Liver (tissue), 9 donors: ENCODE results near the gene STK39. TPM values are rescaled to one million over a fixed set of nuclear protein-coding genes. Genes with fewer than 3 reads are reported as not detected.

ENCODE experiments used
- DNase-seq: peaks from one replicate; pipeline ENCODE4 v3.0.0-alpha.2; 2017; ENCODE audit warnings: low spot score
- H3K27ac ChIP-seq, 2 donors: one replicate each; pipeline ENCODE4 v1.7.0; 2013; ENCODE audit warnings: inconsistent platforms in 2 of 2, low read length in 2 of 2, control low read depth in 1 of 2, low read depth in 1 of 2, mild to moderate bottlenecking in 1 of 2
- H3K27me3 ChIP-seq, 4 donors: one replicate each; pipeline versions ENCODE4 v1.6.1 to v1.7.0; 2013; ENCODE audit warnings: low read length in 3 of 4, inconsistent platforms in 1 of 4, mild to moderate bottlenecking in 1 of 4, moderate library complexity in 1 of 4; ENCODE audit not compliant: control insufficient read depth in 4 of 4, insufficient read depth in 4 of 4
- H3K36me3 ChIP-seq, 4 donors: one replicate each; pipeline versions ENCODE4 v1.6.1 to v1.7.0; 2013; ENCODE audit warnings: low read length in 3 of 4, mild to moderate bottlenecking in 3 of 4, low read depth in 1 of 4, moderate library complexity in 1 of 4; ENCODE audit not compliant: control insufficient read depth in 4 of 4, insufficient read depth in 3 of 4
- H3K4me1 ChIP-seq, 4 donors: one replicate each; pipeline versions ENCODE4 v1.6.1 to v1.7.0; 2013; ENCODE audit warnings: low read length in 3 of 4, mild to moderate bottlenecking in 3 of 4, moderate library complexity in 1 of 4; ENCODE audit not compliant: control insufficient read depth in 4 of 4, insufficient read depth in 4 of 4
- H3K4me3 ChIP-seq, 3 donors: one replicate each; pipeline versions ENCODE4 v1.6.1 to v1.7.0; 2013; ENCODE audit warnings: low read length in 3 of 3, control low read depth in 1 of 3, low read depth in 1 of 3, mild to moderate bottlenecking in 1 of 3
- H3K9ac ChIP-seq, 2 donors: one replicate each; pipeline ENCODE4 v1.7.0; 2013; ENCODE audit warnings: low read length in 2 of 2, mild to moderate bottlenecking in 2 of 2, moderate library complexity in 2 of 2, control low read depth in 1 of 2, low read depth in 1 of 2
- H3K9me3 ChIP-seq, 4 donors: one replicate each; pipeline versions ENCODE4 v1.6.1 to v1.7.0; 2013; ENCODE audit warnings: low read length in 3 of 4; ENCODE audit not compliant: control insufficient read depth in 4 of 4
- ATF3 ChIP-seq: IDR thresholded peaks from 2 replicates; pipeline ENCODE4 v1.6.1; 2016; ENCODE audit warnings: antibody characterized with exemption
- CTCF ChIP-seq: fragments of 150-350 bp; IDR thresholded peaks from 2 replicates; pipeline ENCODE4 v1.5.1; 2017; ENCODE audit warnings: improper control_type of control experiment, low read depth, low read length; ENCODE audit not compliant: missing input control
- EGR1 ChIP-seq, 2 donors: IDR thresholded peaks; 2 replicates each; pipeline ENCODE4 v1.6.1; 2016 to 2018; ENCODE audit warnings: antibody characterized with exemption in 2 of 2, low read depth in 2 of 2
- FOXA1 ChIP-seq: IDR thresholded peaks from 2 replicates; pipeline ENCODE4 v1.6.1; 2016; ENCODE audit warnings: antibody characterized with exemption
- FOXA2 ChIP-seq: IDR thresholded peaks from 2 replicates; pipeline ENCODE4 v1.6.1; 2016; ENCODE audit warnings: antibody characterized with exemption
- GABPA ChIP-seq, 2 donors: IDR thresholded peaks in 1 of 2; conservative IDR thresholded peaks in 1 of 2; 2 replicates each; pipeline ENCODE4 v1.6.1; 2016; ENCODE audit warnings: antibody characterized with exemption in 2 of 2, mild to moderate bottlenecking in 1 of 2, moderate library complexity in 1 of 2
- HNF4A ChIP-seq, 2 donors: conservative IDR thresholded peaks; 2 replicates each; pipeline ENCODE4 v1.6.1; 2016; ENCODE audit warnings: antibody characterized with exemption in 2 of 2, mild to moderate bottlenecking in 2 of 2
- HNF4G ChIP-seq: IDR thresholded peaks from 2 replicates; pipeline ENCODE4 v1.6.1; 2016; ENCODE audit warnings: antibody characterized with exemption
- JUND ChIP-seq, 2 donors: IDR thresholded peaks; 2 replicates each; pipeline ENCODE4 v1.6.1; 2016; ENCODE audit warnings: antibody characterized with exemption in 2 of 2
- MAX ChIP-seq: IDR thresholded peaks from 2 replicates; pipeline ENCODE4 v1.6.1; 2016; ENCODE audit warnings: antibody characterized with exemption
- NR2F2 ChIP-seq: IDR thresholded peaks from 2 replicates; pipeline ENCODE4 v1.6.1; 2016; ENCODE audit warnings: antibody characterized with exemption
- RAD21 ChIP-seq, 2 donors: IDR thresholded peaks; 2 replicates each; pipeline ENCODE4 v1.6.1; 2016; ENCODE audit warnings: antibody characterized with exemption in 2 of 2, mild to moderate bottlenecking in 2 of 2
- RXRA ChIP-seq, 2 donors: IDR thresholded peaks; 2 replicates each; pipeline ENCODE4 v1.6.1; 2017 to 2018; ENCODE audit warnings: antibody characterized with exemption in 2 of 2, mild to moderate bottlenecking in 1 of 2
- SP1 ChIP-seq: IDR thresholded peaks from 2 replicates; pipeline ENCODE4 v1.6.1; 2018; ENCODE audit warnings: antibody characterized with exemption, mild to moderate bottlenecking
- TAF1 ChIP-seq: conservative IDR thresholded peaks from 2 replicates; pipeline ENCODE4 v1.6.1; 2016; ENCODE audit warnings: antibody characterized with exemption, mild to moderate bottlenecking
- YY1 ChIP-seq: IDR thresholded peaks from 2 replicates; pipeline ENCODE4 v1.6.1; 2016; ENCODE audit warnings: antibody characterized with exemption, mild to moderate bottlenecking
- WGBS: extraction: QIAGEN DNeasy Blood & Tissue Kit; methylation state at CpG from one replicate; pipeline ENCODE4 v1.1.7; 2013; 5-methylcytosine and 5-hydroxymethylcytosine counted together
- polyA plus RNA-seq, 2 donors: library from polyadenylated mRNA; stranded (reverse) in 1 of 2; unstranded in 1 of 2; fragments of 200-250 nt in 1 of 2; fragments of >200 nt in 1 of 2; fragmentation: Nextera tagmentation in 1 of 2; extraction: Ambion mirVana in 1 of 2; gene quantifications; one replicate each; pipeline versions ENCODE4 v1.2.1 to v1.2.3, GENCODE V29; 2013 to 2015
- total RNA-seq, 2 donors: library from RNA; depleted of rRNA; stranded (reverse); fragments of >200 nt; gene quantifications; one replicate each; pipeline ENCODE4 v1.2.3, GENCODE V29; 2014
- TF ChIP-seq, protein P1 (sequence below): IDR thresholded peaks from 2 replicates; pipeline ENCODE4 v1.6.1; 2016; ENCODE audit warnings: antibody characterized with exemption
- TF ChIP-seq, protein P2 (sequence below): IDR thresholded peaks from 2 replicates; pipeline ENCODE4 v1.6.1; 2016; ENCODE audit warnings: antibody characterized with exemption, mild to moderate bottlenecking
- donor health status: healthy.
- donor health status: healthy.
- donor health status: healthy.
- donor health status: healthy.
- donor health status: healthy.

Gene STK39
- total and polyA plus RNA-seq, 4 donors = 0.29 to 1.8 (median 0.73) TPM

GRCh38 chr2:168034616-168035015, 212.8 kb downstream of the STK39 start:
- WGBS = 93% methylated on average over 5 of the region's 5 CpGs
- TF ChIP-seq FOXA1 = no peak
- TF ChIP-seq HNF4A (conservative IDR thresholded peaks at IDR 0.05) = no peak
- no peak for TF ChIP-seq RAD21 (IDR thresholded peaks at IDR 0.05)
- TF ChIP-seq, protein P1, sequence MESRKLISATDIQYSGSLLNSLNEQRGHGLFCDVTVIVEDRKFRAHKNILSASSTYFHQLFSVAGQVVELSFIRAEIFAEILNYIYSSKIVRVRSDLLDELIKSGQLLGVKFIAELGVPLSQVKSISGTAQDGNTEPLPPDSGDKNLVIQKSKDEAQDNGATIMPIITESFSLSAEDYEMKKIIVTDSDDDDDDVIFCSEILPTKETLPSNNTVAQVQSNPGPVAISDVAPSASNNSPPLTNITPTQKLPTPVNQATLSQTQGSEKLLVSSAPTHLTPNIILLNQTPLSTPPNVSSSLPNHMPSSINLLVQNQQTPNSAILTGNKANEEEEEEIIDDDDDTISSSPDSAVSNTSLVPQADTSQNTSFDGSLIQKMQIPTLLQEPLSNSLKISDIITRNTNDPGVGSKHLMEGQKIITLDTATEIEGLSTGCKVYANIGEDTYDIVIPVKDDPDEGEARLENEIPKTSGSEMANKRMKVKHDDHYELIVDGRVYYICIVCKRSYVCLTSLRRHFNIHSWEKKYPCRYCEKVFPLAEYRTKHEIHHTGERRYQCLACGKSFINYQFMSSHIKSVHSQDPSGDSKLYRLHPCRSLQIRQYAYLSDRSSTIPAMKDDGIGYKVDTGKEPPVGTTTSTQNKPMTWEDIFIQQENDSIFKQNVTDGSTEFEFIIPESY = no peak
- no peak for TF ChIP-seq TAF1
- no peak for TF ChIP-seq JUND (IDR thresholded peaks at IDR 0.05)
- no peak for TF ChIP-seq MAX
- no peak for TF ChIP-seq GABPA (IDR thresholded peaks at IDR 0.05 in 1 of 2, conservative IDR thresholded peaks at IDR 0.05 in 1 of 2)
- no peak for TF ChIP-seq RXRA (IDR thresholded peaks at IDR 0.05)
- no peak for TF ChIP-seq SP1
- no peak for TF ChIP-seq EGR1 (IDR thresholded peaks at IDR 0.05; ENCODE audit: low read depth in 2 of 2)
- no peak for TF ChIP-seq ATF3
- TF ChIP-seq CTCF = no peak
- no peak for TF ChIP-seq YY1
- no peak for TF ChIP-seq FOXA2
- TF ChIP-seq, protein P2, sequence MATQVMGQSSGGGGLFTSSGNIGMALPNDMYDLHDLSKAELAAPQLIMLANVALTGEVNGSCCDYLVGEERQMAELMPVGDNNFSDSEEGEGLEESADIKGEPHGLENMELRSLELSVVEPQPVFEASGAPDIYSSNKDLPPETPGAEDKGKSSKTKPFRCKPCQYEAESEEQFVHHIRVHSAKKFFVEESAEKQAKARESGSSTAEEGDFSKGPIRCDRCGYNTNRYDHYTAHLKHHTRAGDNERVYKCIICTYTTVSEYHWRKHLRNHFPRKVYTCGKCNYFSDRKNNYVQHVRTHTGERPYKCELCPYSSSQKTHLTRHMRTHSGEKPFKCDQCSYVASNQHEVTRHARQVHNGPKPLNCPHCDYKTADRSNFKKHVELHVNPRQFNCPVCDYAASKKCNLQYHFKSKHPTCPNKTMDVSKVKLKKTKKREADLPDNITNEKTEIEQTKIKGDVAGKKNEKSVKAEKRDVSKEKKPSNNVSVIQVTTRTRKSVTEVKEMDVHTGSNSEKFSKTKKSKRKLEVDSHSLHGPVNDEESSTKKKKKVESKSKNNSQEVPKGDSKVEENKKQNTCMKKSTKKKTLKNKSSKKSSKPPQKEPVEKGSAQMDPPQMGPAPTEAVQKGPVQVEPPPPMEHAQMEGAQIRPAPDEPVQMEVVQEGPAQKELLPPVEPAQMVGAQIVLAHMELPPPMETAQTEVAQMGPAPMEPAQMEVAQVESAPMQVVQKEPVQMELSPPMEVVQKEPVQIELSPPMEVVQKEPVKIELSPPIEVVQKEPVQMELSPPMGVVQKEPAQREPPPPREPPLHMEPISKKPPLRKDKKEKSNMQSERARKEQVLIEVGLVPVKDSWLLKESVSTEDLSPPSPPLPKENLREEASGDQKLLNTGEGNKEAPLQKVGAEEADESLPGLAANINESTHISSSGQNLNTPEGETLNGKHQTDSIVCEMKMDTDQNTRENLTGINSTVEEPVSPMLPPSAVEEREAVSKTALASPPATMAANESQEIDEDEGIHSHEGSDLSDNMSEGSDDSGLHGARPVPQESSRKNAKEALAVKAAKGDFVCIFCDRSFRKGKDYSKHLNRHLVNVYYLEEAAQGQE = no peak
- TF ChIP-seq NR2F2 = no peak
- TF ChIP-seq HNF4G = no peak
- H3K4me3 ChIP-seq = no peak overlapping the region
- H3K27ac ChIP-seq = no peak overlapping the region
- no peaks in the 10 kb centered on the region for H3K9me3 ChIP-seq
- no peaks in the 10 kb centered on the region for H3K4me1 ChIP-seq
- no peak for DNase-seq
- no peaks in the 10 kb centered on the region for H3K27me3 ChIP-seq
- H3K36me3 ChIP-seq = no peaks in the 10 kb centered on the region
- no peak overlapping the region for H3K9ac ChIP-seq

GRCh38 chr2:168033966-168034365, 213.4 kb downstream of the STK39 start:
- Histone ChIP-seq H3K27me3 (no peaks in the 10 kb centered on the region), H3K4me3 (no peak overlapping the region), H3K4me1 (no peaks in the 10 kb centered on the region), H3K27ac (no peak overlapping the region), H3K36me3 (no peaks in the 10 kb centered on the region), H3K9ac (no peak overlapping the region), H3K9me3 (no peaks in the 10 kb centered on the region)
- no peak for DNase-seq
- 97% methylated on average over 1 of the region's 1 CpG for WGBS
- TF ChIP-seq, protein P2 = no peak
- TF ChIP-seq FOXA1 (no peak), YY1 (no peak), SP1 (no peak)
- TF ChIP-seq, protein P1 = no peak
